Activated CD8-positive, alpha-beta memory T cell treated with anti-CD3 and anti-CD28 coated beads for 36 hours (primary cell): Measurements from ENCODE around the gene PCK2. TPM values are rescaled to one million over a fixed set of nuclear protein-coding genes. Genes with fewer than 3 reads are reported as not detected.

ENCODE experiments used
- CTCF ChIA-PET: fragments of 350-600 bp; sonication (Branson Sonifier 250); formaldehyde crosslinking; loops from one replicate; lab custom pipeline; 2021; ENCODE audit warnings: antibody characterized with exemption; lab: Charles Lee
- POLR2A ChIA-PET: fragments of 350-600 bp; sonication (Branson Sonifier 250); formaldehyde crosslinking; loops from one replicate; lab custom pipeline; 2021; ENCODE audit warnings: antibody characterized with exemption; lab: Charles Lee
- total RNA-seq, 2 experiments: library from RNA; stranded (reverse); gene quantifications; one replicate each; pipeline ENCODE4 v1.2.3, GENCODE V29; 2021

Gene PCK2
- total RNA-seq, 2 experiments from 2014 or later: 118 to 125 TPM

GRCh38 chr14:24083462-24083861, 10.6 kb upstream of the PCK2 start:
- ChIA-PET POLR2A (no interaction called here), CTCF (interaction anchor here (4.7 kb wide), 1 partner anchor 8 kb away, joined by 48 read pairs; the partner anchor contains the start of gene PCK2)

DNA sequence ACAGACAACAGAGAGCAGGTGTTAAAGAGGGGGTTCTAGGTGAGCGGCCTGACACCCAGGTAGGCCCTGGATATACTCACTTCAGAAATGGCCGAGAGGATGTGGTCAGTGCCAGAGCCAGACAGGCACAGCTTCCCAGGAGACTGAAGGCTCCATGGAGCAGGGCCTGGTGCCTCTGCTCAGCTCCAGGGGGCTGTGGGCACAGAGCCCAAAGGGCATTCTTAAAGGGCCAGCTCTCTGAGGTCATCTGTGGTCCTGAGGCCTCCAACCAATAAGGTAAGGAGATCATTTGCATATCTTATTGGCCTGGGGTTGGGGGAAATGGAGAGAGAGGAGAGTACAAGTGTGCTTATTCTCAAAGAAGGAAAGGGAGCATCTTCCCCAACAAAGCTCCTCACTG, 9.7 kb upstream of the PCK2 start:
- POLR2A ChIA-PET: interaction anchor here (0.8 kb wide), 1 partner anchor 9 kb away, joined by 3 read pairs; the partner anchor contains the start of gene PCK2
- CTCF ChIA-PET: interaction anchor here (1.4 to 1.9 kb wide), 3 partner anchors 10 to 22 kb away, joined by 3 to 7 read pairs (median 6); partner anchors contain the start of gene PCK2

DNA sequence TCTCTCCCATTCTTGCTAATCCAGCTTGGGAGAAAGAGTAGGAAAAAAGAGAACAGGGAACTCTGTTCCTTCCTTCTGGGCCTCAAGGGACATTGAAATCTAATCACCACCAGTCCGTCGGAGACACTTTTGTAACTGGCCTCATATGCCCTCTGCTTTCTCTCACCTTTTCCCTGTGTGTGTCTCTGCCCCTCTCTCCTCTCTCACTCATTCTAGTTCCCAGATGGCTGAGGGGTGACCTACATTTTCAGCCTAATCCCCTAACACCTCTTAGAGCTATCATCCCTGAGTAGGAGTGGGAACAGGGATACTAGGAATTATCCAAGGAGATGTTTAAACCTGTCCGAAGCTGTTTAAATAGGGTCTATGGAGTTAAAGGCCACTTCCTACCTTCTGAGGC, 8.9 kb upstream of the PCK2 start:
- POLR2A ChIA-PET: interaction anchor here (0.8 kb wide), 1 partner anchor 9 kb away, joined by 3 read pairs; the partner anchor contains the start of gene PCK2
- CTCF ChIA-PET: interaction anchor here (1.4 to 1.9 kb wide), 3 partner anchors 9 to 22 kb away, joined by 3 to 7 read pairs (median 6); partner anchors contain the start of gene PCK2

- POLR2A ChIA-PET: no interaction called here
- CTCF ChIA-PET: interaction anchor here (1.1 to 1.9 kb wide), 3 partner anchors 8 to 28 kb away, joined by 6 to 7 read pairs (median 6); partner anchors contain the start of gene PCK2
These were observed 7.7 kb upstream of the PCK2 start for GRCh38 chr14:24086193-24086955.

GRCh38 chr14:24087004-24087403, 7.1 kb upstream of the PCK2 start:
- ChIA-PET CTCF (interaction anchor here (1.1 kb wide), 1 partner anchor 29 kb away, joined by 6 read pairs; no protein-coding TSS in a partner anchor), POLR2A (no interaction called here)

DNA sequence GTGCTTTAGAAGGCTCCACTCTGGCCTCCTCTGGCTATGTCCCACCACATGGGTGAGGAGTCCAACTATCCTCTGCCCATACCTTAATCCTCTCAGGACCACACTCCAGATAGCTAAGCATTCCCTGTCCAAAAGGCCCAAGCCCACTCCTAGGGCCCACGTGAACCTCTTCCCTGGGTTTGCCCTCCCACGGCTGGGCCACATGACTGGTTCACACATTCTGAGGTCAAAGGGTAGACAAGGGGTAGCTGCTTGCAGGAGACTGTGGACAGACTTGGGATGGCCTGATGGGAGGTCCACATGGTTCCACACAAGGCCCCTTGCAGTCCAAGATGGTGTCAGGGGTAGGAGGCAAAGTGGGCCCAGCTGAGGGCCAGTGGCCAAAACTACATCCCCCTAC, 6.0 kb upstream of the PCK2 start:
- CTCF ChIA-PET: interaction anchor here (8.8 kb wide), 1 partner anchor 32 kb away, joined by 102 read pairs; no protein-coding TSS in a partner anchor
- POLR2A ChIA-PET: no interaction called here

DNA sequence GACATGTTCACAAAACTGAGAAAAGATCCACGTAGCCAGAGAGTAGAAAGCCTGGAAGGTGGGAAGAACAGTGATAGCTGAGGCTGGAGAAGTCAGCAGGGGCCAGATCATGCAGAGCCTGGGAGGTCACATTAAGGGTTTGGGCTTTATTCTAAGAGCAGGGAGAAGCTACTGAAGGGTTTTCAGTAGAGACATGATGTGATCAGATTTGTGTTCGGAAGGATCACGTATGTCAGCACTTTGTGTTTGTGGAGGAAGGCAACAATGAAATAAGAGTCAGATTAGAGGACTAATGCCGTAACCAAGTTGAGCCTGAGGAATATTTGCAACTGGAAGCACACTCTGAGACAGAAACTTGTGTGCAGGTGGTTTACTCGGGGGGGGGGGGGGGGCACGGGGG, 4.2 kb upstream of the PCK2 start:
- POLR2A ChIA-PET: interaction anchor here (0.8 kb wide), 1 partner anchor 9 kb away, joined by 3 read pairs; no protein-coding TSS in a partner anchor

GRCh38 chr14:24092110-24092504, 2.0 kb upstream of the PCK2 start:
- ChIA-PET CTCF (interaction anchor here (0.7 to 8.8 kb wide), 6 partner anchors 11 to 1010 kb away, joined by 3 to 102 read pairs (median 26); partner anchors contain the start of gene PSME1), POLR2A (interaction anchor here (3.2 kb wide), 1 partner anchor 16 kb away, joined by 13 read pairs; no protein-coding TSS in a partner anchor)

More for the DNA sequence above, 4.2 kb upstream of the PCK2 start:
- CTCF ChIA-PET: interaction anchor here (0.5 to 8.8 kb wide), 15 partner anchors 9 to 75 kb away, joined by 3 to 102 read pairs (median 5); partner anchors contain the start of genes CARMIL3 and IRF9

DNA sequence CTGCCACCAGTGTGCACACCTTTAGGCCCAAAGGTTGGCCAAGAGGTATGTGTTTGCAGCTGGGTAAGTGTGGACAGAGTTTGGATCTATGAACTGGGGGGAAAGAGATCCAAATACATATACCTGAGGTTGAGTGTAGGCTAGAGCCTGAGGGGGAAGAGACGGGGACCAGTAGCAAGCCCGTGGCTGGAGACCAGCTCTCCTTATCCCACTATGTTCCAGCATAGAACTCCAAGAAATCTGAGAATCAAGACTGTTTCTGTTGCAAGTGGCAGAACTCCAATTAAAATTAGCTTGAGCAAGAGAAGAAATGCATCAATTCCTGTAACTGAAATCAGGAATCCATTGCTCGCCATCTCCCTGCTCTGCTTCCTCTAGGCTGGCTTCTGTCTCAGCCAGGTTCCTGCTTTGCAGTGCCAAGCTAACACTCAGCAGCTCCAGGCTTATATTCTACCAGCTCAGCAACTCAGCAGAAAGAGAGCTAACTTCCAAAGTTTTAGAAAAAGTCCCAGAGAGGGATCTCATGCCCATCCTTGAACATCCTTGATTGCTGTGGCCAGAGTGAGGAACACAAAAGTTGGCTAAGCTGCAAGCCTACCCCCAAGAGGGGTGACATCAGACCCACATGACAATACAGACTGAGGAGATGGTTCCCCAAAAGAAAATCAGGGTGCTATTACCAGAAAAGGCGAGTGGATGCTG, 1.5 kb upstream of the PCK2 start:
- ChIA-PET CTCF (interaction anchor here (0.7 to 8.8 kb wide), 7 partner anchors 11 to 1011 kb away, joined by 3 to 102 read pairs (median 12); partner anchors contain the start of genes IRF9 and PSME1), POLR2A (interaction anchor here (3.2 kb wide), 1 partner anchor 16 kb away, joined by 13 read pairs; no protein-coding TSS in a partner anchor)

DNA sequence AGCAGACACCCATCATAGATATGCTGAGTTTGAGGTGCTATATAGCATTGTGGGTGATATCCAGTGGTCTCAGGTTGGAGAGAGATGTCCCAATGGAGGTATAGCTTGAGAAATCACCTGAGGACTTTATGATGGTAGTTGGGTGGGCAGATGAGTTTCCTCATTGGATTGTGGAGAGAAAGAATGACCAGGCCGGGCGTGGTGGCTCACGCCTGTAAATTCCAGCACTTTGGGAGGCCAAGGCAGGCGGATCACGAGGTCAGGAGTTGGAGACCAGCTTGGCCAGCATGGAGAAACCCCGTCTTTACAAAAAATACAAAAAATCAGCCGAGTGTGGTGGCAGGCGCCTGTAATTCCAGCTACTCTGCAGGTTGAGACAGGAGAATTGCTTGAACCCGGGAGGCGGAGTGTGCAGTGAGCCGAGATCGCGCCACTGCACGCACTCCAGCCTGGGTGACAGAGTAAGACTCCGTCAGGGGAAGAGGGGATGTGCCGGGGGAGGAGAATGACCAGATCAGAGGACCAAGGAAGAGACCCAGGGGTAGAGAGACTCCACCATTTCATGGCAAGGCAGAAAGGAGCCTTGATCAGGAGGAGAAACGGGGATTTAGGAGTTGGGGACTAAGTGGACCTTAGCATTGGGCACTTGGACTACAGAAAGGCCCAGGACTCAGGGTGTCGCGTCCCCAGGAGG, 757 bp upstream of the PCK2 start:
- ChIA-PET CTCF (interaction anchor here (0.6 to 8.8 kb wide), 9 partner anchors 8 to 536 kb away, joined by 3 to 102 read pairs (median 7); partner anchors contain the start of genes IRF9 and PSME1), POLR2A (interaction anchor here (0.6 to 3.2 kb wide), 9 partner anchors 8 to 120 kb away, joined by 3 to 31 read pairs (median 5); partner anchors contain the start of genes CHMP4A, DCAF11 and NRL)

GRCh38 chr14:24094841-24095270, 745 bp downstream of the PCK2 start:
- POLR2A ChIA-PET: interaction anchor here (0.6 to 3.2 kb wide), 13 partner anchors 10 to 135 kb away, joined by 3 to 31 read pairs (median 5); partner anchors contain the start of genes CARMIL3, DCAF11, NRL and PSME1
- CTCF ChIA-PET: interaction anchor here (0.7 to 8.8 kb wide), 10 partner anchors 10 to 66 kb away, joined by 3 to 102 read pairs (median 4); partner anchors contain the start of genes DCAF11, IRF9 and NRL

- ChIA-PET CTCF (interaction anchor here (0.7 to 8.8 kb wide), 13 partner anchors 10 to 129 kb away, joined by 3 to 102 read pairs (median 4); partner anchors contain the start of genes DCAF11, IRF9 and NRL), POLR2A (interaction anchor here (0.6 to 3.2 kb wide), 11 partner anchors 9 to 136 kb away, joined by 3 to 31 read pairs (median 6); partner anchors contain the start of genes CARMIL3, DCAF11, NRL and PSME1)
These were observed 1.4 kb downstream of the PCK2 start for GRCh38 chr14:24095271-24096068.

DNA sequence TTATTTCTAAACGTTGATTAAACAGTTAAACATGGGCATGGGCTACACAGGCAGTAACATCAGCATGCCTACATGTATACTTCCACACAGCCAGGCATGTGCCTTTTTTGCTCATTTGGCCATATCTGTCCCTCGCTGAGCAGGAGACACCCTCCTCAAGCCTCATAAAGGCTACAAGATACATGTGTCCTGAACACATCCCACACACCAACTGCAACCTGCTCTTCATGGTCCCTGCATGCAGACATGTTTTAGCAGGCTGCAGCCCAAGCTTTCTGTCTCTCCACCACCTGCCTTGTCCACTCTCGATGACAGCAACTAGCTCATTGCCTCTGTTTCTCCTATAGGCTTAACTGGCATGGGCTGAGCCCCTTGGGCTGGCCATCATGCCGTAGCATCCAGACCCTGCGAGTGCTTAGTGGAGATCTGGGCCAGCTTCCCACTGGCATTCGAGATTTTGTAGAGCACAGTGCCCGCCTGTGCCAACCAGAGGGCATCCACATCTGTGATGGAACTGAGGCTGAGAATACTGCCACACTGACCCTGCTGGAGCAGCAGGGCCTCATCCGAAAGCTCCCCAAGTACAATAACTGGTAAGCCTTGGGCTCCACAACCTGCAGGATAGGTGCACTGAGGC, 2.6 kb downstream of the PCK2 start:
- POLR2A ChIA-PET: interaction anchor here (0.7 kb wide), 1 partner anchor 16 kb away, joined by 17 read pairs; no protein-coding TSS in a partner anchor
- CTCF ChIA-PET: interaction anchor here (0.7 to 8.2 kb wide), 3 partner anchors 10 to 156 kb away, joined by 6 to 70 read pairs (median 8); no protein-coding TSS in a partner anchor

DNA sequence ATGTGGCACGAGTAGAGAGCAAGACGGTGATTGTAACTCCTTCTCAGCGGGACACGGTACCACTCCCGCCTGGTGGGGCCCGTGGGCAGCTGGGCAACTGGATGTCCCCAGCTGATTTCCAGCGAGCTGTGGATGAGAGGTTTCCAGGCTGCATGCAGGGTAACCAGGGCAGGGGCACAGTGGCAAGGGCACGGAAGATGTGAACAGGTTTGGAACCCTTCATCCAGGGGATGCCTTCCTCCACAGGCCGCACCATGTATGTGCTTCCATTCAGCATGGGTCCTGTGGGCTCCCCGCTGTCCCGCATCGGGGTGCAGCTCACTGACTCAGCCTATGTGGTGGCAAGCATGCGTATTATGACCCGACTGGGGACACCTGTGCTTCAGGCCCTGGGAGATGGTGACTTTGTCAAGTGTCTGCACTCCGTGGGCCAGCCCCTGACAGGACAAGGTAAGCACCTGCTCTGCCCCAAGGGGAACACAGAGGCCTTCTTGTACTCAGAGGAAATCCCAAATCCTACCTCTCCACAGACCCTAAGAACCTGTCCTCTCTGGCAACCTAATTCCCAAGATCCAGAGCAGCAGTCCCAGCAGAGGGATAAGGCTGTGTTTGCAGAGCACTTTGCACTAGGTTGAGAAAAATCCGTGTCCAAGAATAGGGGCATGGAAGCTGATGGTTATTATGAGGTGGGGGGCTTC, 4.3 kb downstream of the PCK2 start:
- POLR2A ChIA-PET: no interaction called here

DNA sequence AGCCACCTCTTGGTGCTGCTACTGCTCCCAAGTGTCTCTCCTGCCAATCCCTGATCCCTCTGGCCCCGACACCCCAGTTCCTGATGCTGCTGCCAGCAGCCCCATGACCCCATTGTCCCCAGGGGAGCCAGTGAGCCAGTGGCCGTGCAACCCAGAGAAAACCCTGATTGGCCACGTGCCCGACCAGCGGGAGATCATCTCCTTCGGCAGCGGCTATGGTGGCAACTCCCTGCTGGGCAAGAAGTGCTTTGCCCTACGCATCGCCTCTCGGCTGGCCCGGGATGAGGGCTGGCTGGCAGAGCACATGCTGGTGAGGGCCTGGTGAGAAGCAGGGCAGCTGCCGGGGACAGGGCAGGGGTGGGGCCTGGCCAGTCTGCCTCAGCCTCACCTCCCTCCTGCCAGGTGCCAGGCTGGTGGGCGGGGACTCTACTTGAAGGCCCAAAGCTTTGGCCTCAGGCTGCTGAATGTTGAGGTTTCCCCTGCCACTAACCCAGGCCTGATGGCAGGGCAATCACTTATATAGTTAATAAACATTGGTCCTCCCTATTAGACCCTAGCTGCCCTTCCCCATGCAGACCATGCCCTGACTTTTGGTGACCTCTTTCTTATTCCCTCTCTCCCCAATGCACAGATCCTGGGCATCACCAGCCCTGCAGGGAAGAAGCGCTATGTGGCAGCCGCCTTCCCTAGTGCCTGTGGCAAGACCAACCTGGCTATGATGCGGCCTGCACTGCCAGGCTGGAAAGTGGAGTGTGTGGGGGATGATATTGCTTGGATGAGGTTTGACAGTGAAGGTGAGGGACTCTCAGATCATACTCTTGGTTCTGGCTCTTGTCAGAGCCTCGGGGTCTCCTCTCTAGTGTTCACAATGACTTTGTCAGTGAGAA, 5.1 kb downstream of the PCK2 start:
- ChIA-PET POLR2A (no interaction called here), CTCF (interaction anchor here (8.2 kb wide), 1 partner anchor 8 kb away, joined by 70 read pairs; no protein-coding TSS in a partner anchor)

More for the DNA sequence above, 4.3 kb downstream of the PCK2 start:
- CTCF ChIA-PET: interaction anchor here (1.2 to 8.2 kb wide), 2 partner anchors 9 to 29 kb away, joined by 3 to 70 read pairs; no protein-coding TSS in a partner anchor
